ENCODE data around the gene ULBP1. TPM values are rescaled to one million over a fixed set of nuclear protein-coding genes. Genes with fewer than 3 reads are reported as not detected.
"Not testable (repeated sequence)": the region's sequence is repeated elsewhere in the genome, so short reads cannot be mapped to it uniquely, and the experiment has no call there.

The ULBP1 gene
- total RNA-seq, 1 donor from 2014 or later: 0.48 TPM

DNA sequence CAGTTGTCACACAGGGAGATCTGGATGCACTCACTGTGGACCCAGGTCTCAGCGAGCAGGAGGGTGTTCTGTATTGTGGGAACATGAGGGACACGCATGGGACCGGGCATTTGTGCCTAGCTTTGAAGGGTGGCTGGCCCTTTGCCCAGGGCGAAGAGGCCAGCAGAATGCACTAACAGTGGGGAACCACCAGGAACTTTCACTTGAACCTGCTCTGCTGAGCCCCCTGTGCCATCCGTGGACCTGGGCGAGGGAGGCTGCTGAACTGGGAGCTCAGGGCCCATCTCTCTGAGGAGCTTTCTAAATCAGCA is 23.1 kb upstream of the ULBP1 start:
- H3K4me1 Mint-ChIP-seq (ENCODE audit: unreplicated experiment): peaks cover 9% of the 10 kb centered on the region
- peak overlapping the region; percentile 75 for H3K4me3 Mint-ChIP-seq
- TF ChIP-seq, protein P1, sequence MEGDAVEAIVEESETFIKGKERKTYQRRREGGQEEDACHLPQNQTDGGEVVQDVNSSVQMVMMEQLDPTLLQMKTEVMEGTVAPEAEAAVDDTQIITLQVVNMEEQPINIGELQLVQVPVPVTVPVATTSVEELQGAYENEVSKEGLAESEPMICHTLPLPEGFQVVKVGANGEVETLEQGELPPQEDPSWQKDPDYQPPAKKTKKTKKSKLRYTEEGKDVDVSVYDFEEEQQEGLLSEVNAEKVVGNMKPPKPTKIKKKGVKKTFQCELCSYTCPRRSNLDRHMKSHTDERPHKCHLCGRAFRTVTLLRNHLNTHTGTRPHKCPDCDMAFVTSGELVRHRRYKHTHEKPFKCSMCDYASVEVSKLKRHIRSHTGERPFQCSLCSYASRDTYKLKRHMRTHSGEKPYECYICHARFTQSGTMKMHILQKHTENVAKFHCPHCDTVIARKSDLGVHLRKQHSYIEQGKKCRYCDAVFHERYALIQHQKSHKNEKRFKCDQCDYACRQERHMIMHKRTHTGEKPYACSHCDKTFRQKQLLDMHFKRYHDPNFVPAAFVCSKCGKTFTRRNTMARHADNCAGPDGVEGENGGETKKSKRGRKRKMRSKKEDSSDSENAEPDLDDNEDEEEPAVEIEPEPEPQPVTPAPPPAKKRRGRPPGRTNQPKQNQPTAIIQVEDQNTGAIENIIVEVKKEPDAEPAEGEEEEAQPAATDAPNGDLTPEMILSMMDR (conservative IDR thresholded peaks at IDR 0.05): no peak
- H3K36me3 Mint-ChIP-seq: peaks cover 3% of the 10 kb centered on the region
- H3K9me3 Mint-ChIP-seq: no peaks in the 10 kb centered on the region
- no peak for DNase-seq (ENCODE audit: extremely low spot score, unreplicated experiment)
- H3K27me3 Mint-ChIP-seq: peaks cover 90% of the 10 kb centered on the region
- H3K27ac Mint-ChIP-seq: no peak overlapping the region

- no peak for DNase-seq (ENCODE audit: extremely low spot score, unreplicated experiment)
- Mint-ChIP-seq H3K4me1 (ENCODE audit: unreplicated experiment) (peaks cover 9% of the 10 kb centered on the region), H3K9me3 (no peaks in the 10 kb centered on the region), H3K27me3 (peaks cover 86% of the 10 kb centered on the region), H3K36me3 (peaks cover 3% of the 10 kb centered on the region), H3K4me3 (peak within 1 kb of the TSS; percentile 95), H3K27ac (peak within 1 kb of the TSS; percentile 86)
- TF ChIP-seq, protein P1 (conservative IDR thresholded peaks at IDR 0.05): no peak
These were observed 21.9 kb upstream of the ULBP1 start, which contains the start of gene ULBP2 for GRCh38 chr6:149941583-149942460. Gene ULBP2, plus strand, starts transcription at chr6:149942014. Its CDS starts 59 bp downstream, at chr6:149942073.

- H3K9me3 Mint-ChIP-seq: no peaks in the 10 kb centered on the region
- no peak overlapping the region for H3K27ac Mint-ChIP-seq
- TF ChIP-seq, protein P1 (conservative IDR thresholded peaks at IDR 0.05): no peak
- no peak for DNase-seq (ENCODE audit: extremely low spot score, unreplicated experiment)
- peak overlapping the region; percentile 95 for H3K4me3 Mint-ChIP-seq
- peaks cover 80% of the 10 kb centered on the region for H3K27me3 Mint-ChIP-seq
- peaks cover 9% of the 10 kb centered on the region for H3K4me1 Mint-ChIP-seq (ENCODE audit: unreplicated experiment)
- peaks cover 3% of the 10 kb centered on the region for H3K36me3 Mint-ChIP-seq
These were observed 21.3 kb upstream of the ULBP1 start for GRCh38 chr6:149942461-149942829.

DNA sequence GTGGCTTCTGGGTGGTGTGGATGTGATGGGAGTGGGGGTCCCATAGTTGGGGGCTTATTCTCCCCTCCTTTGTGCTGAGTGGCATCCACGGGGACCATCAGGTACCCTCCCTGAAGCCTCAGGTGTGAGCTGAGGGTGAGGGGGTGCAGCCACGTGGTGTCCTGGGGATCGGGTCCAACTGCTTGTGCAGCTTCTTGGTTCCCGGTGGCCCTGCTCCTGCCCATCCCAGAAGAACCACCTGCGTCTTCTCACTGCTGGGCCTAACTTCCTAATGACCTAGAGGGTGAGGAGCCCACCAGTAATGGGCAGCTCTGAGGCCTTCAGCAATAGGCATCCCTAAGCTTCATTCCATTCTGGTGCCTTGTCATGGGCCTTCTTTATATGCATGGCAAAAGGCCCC is 20.4 kb upstream of the ULBP1 start:
- H3K9me3 Mint-ChIP-seq; H3K36me3 Mint-ChIP-seq; H3K4me1 Mint-ChIP-seq (ENCODE audit: unreplicated experiment); DNase-seq (ENCODE audit: extremely low spot score, unreplicated experiment); H3K27ac Mint-ChIP-seq: not testable (repeated sequence)
- H3K4me3 Mint-ChIP-seq: peak overlapping the region; percentile 95
- H3K27me3 Mint-ChIP-seq: peaks cover 79% of the 10 kb centered on the region

- not testable (repeated sequence) for H3K9me3 Mint-ChIP-seq; H3K4me3 Mint-ChIP-seq; H3K36me3 Mint-ChIP-seq; H3K27ac Mint-ChIP-seq; DNase-seq (ENCODE audit: extremely low spot score, unreplicated experiment); H3K4me1 Mint-ChIP-seq (ENCODE audit: unreplicated experiment)
- peaks cover 79% of the 10 kb centered on the region for H3K27me3 Mint-ChIP-seq
These were observed 18.5 kb upstream of the ULBP1 start for GRCh38 chr6:149945276-149945675.

GRCh38 chr6:149946631-149947030 is 17.1 kb upstream of the ULBP1 start:
- DNase-seq (ENCODE audit: extremely low spot score, unreplicated experiment): peak; percentile 16
- H3K27ac Mint-ChIP-seq; H3K4me1 Mint-ChIP-seq (ENCODE audit: unreplicated experiment); H3K4me3 Mint-ChIP-seq; H3K9me3 Mint-ChIP-seq; H3K36me3 Mint-ChIP-seq: not testable (repeated sequence)
- H3K27me3 Mint-ChIP-seq: peaks cover 79% of the 10 kb centered on the region

- peaks cover 80% of the 10 kb centered on the region for H3K27me3 Mint-ChIP-seq
- not testable (repeated sequence) for H3K4me1 Mint-ChIP-seq (ENCODE audit: unreplicated experiment); H3K9me3 Mint-ChIP-seq; H3K4me3 Mint-ChIP-seq; H3K27ac Mint-ChIP-seq; H3K36me3 Mint-ChIP-seq; DNase-seq (ENCODE audit: extremely low spot score, unreplicated experiment)
These were observed 16.2 kb upstream of the ULBP1 start for GRCh38 chr6:149947533-149947932.
